Activated CD4-positive, alpha-beta T cell treated with anti-CD3 and anti-CD28 coated beads, Interleukin-2, Interleukin-6, amounts not matched to agents 100 ng/mL and 50 ng/mL, durations not matched to agents 16 hours and 8 hours (primary cell): ENCODE measurements around the gene DDX50.
A peak's percentile ranks its signal among the peaks of the same experiment; 100 is the strongest.

Source experiments
- DNase-seq: peaks from one replicate; pipeline ENCODE4 v3.0.0-alpha.2; 2020

DDX50 gene

GRCh38 chr10:68988530-68989316, 87.6 kb downstream of the DDX50 start, which contains the start of gene KIFBP:
TSS of gene KIFBP (plus strand) at chr10:68988803. CDS start at chr10:68988833, 30 bp downstream.
- DNase-seq: peak; percentile 94

GRCh38 chr10:68989317-68989990, 88.3 kb downstream of the DDX50 start:
- DNase-seq: no peak

GRCh38 chr10:68992636-68993440, 91.7 kb downstream of the DDX50 start:
- DNase-seq: no peak
